H1 (cell line): ENCODE measurements around the gene TADA3. TPM values are rescaled to one million over a fixed set of nuclear protein-coding genes. Genes with fewer than 3 reads are reported as not detected.

Source experiments
- CTCF ChIA-PET: fragments of 300-600 bp; sonication (Branson Sonifier 250); formaldehyde crosslinking; loops from one replicate; lab custom pipeline; 2021; ENCODE audit not compliant: partially characterized antibody; lab: Charles Lee
- POLR2A ChIA-PET: fragments of 300-600 bp; sonication (Branson Sonifier 250); formaldehyde crosslinking; loops from one replicate; lab custom pipeline; 2021; ENCODE audit warnings: inconsistent platforms; ENCODE audit not compliant: partially characterized antibody; lab: Charles Lee
- DNase-seq, 2 experiments: peaks; one replicate each; pipeline versions ENCODE4 v3.0.0 to v3.0.0-alpha.2; 2010 to 2022; ENCODE audit warnings: low spot score in 2 of 2, low read depth in 1 of 2, mixed read lengths in 1 of 2
- FAIRE-seq: peaks from 2 replicates; lab custom pipeline; 2011; peaks lifted over from hg19 to GRCh38; lab: Jason Lieb, UNC
- H2AFZ ChIP-seq: 2 replicates; pipeline ENCODE4 v1.8.1; 2012; ENCODE audit warnings: low read length, inconsistent platforms
- H2AK5ac ChIP-seq: 2 replicates; pipeline ENCODE4 v1.6.1; 2013; ENCODE audit warnings: low read depth, low read length
- H2BK120ac ChIP-seq: replicated peaks from 2 replicates; pipeline ENCODE3; 2013; ENCODE audit warnings: low read depth, low read length, inconsistent platforms
- H2BK12ac ChIP-seq: 2 replicates; pipeline ENCODE4 v1.6.1; 2013; ENCODE audit warnings: low read depth, low read length
- H2BK15ac ChIP-seq: 2 replicates; pipeline ENCODE4 v1.6.1; 2013; ENCODE audit warnings: low read length
- H2BK20ac ChIP-seq: 2 replicates; pipeline ENCODE4 v1.6.1; 2013; ENCODE audit warnings: low read length
- H2BK5ac ChIP-seq: 2 replicates; pipeline ENCODE4 v1.6.1; 2013; ENCODE audit warnings: low read depth, low read length
- H3K14ac ChIP-seq: 2 replicates; pipeline ENCODE4 v1.6.1; 2013; ENCODE audit warnings: inconsistent platforms; ENCODE audit not compliant: insufficient read length
- H3K18ac ChIP-seq: 2 replicates; pipeline ENCODE4 v1.6.1; 2013; ENCODE audit warnings: low read length; ENCODE audit errors: extremely low read depth
- H3K23ac ChIP-seq: 2 replicates; pipeline ENCODE4 v1.6.1; 2013; ENCODE audit warnings: inconsistent platforms; ENCODE audit not compliant: insufficient read length
- H3K23me2 ChIP-seq: 2 replicates; pipeline ENCODE4 v1.6.1; 2013; ENCODE audit warnings: low read depth, low read length
- H3K27ac ChIP-seq: 2 replicates; pipeline ENCODE4 v1.6.1; 2011; ENCODE audit warnings: low read depth, low read length, inconsistent platforms
- H3K27me3 ChIP-seq, 4 experiments: replicated peaks in 1 of 4; 1 replicate in 1 of 4; 2 replicates in 3 of 4; pipeline versions ENCODE4 v1.6.1 to v1.8.1; 2011 to 2013; ENCODE audit warnings: low read length in 3 of 4, mild to moderate bottlenecking in 3 of 4, inconsistent platforms in 2 of 4, mixed read lengths in 2 of 4, moderate library complexity in 1 of 4; ENCODE audit not compliant: control insufficient read depth in 3 of 4, insufficient read depth in 3 of 4; ENCODE audit errors: extremely low read depth in 1 of 4
- H3K36me3 ChIP-seq, 4 experiments: 2 replicates each; pipeline versions ENCODE4 v1.6.1 to v1.8.1; 2011 to 2013; ENCODE audit warnings: mild to moderate bottlenecking in 4 of 4, low read length in 3 of 4, moderate library complexity in 2 of 4, control low read depth in 1 of 4, inconsistent platforms in 1 of 4; ENCODE audit not compliant: insufficient read depth in 4 of 4, control insufficient read depth in 2 of 4
- H3K4ac ChIP-seq: replicated peaks from 2 replicates; pipeline ENCODE3; 2013; ENCODE audit warnings: low read length, low read depth, mixed read lengths, inconsistent platforms; ENCODE audit not compliant: insufficient read length
- H3K4me1 ChIP-seq, 4 experiments: replicated peaks in 1 of 4; 1 replicate in 1 of 4; 2 replicates in 3 of 4; pipeline versions ENCODE4 v1.6.1 to v1.8.1; 2011 to 2013; ENCODE audit warnings: low read length in 3 of 4, inconsistent platforms in 2 of 4, mixed read lengths in 1 of 4; ENCODE audit not compliant: insufficient read depth in 4 of 4, control insufficient read depth in 3 of 4
- H3K4me2 ChIP-seq, 2 experiments: 2 replicates each; pipeline versions ENCODE4 v1.6.1 to v1.8.1; 2011 to 2013; ENCODE audit warnings: low read depth in 2 of 2, low read length in 2 of 2, control low read depth in 1 of 2, inconsistent platforms in 1 of 2, mild to moderate bottlenecking in 1 of 2; ENCODE audit not compliant: insufficient read depth in 1 of 2
- H3K4me3 ChIP-seq, 4 experiments: fragments of 200-600, 300-600 bp in 1 of 4; sonication (generic), shearing (Covaris generic), sonication (Bioruptor Twin) in 1 of 4; 2 replicates each; pipeline versions ENCODE4 v1.5.1 to v1.8.1; 2011 to 2016; ENCODE audit warnings: low read length in 4 of 4, low read depth in 3 of 4, control low read depth in 2 of 4, inconsistent platforms in 2 of 4, mild to moderate bottlenecking in 2 of 4, mixed read lengths in 1 of 4, moderate library complexity in 1 of 4; ENCODE audit not compliant: insufficient read depth in 2 of 4; ENCODE audit errors: extremely low read depth in 1 of 4
- H3K56ac ChIP-seq: replicated peaks from 2 replicates; pipeline ENCODE3; 2013; ENCODE audit warnings: low read depth, mild to moderate bottlenecking, mixed read lengths, low read length, inconsistent platforms; ENCODE audit not compliant: insufficient read length
- H3K79me1 ChIP-seq: 2 replicates; pipeline ENCODE4 v1.6.1; 2013; ENCODE audit warnings: low read depth, low read length, control low read depth
- H3K79me2 ChIP-seq, 2 experiments: 2 replicates each; pipeline versions ENCODE4 v1.6.1 to v1.8.1; 2012 to 2013; ENCODE audit warnings: low read length in 2 of 2, mild to moderate bottlenecking in 2 of 2, inconsistent platforms in 1 of 2; ENCODE audit not compliant: insufficient read depth in 2 of 2, control insufficient read depth in 1 of 2
- H3K9ac ChIP-seq, 4 experiments: replicated peaks in 1 of 4; 1 replicate in 1 of 4; 2 replicates in 3 of 4; pipeline versions ENCODE4 v1.6.1 to v1.8.1; 2011 to 2013; ENCODE audit warnings: low read depth in 3 of 4, low read length in 3 of 4, control low read depth in 2 of 4, mild to moderate bottlenecking in 2 of 4, moderate library complexity in 2 of 4, inconsistent platforms in 1 of 4; ENCODE audit errors: extremely low read depth in 1 of 4
- H3K9me3 ChIP-seq, 2 experiments: 2 replicates each; pipeline versions ENCODE4 v1.6.1 to v1.8.1; 2012 to 2013; ENCODE audit warnings: mild to moderate bottlenecking in 2 of 2, moderate library complexity in 2 of 2, control low read depth in 1 of 2, inconsistent platforms in 1 of 2, low read depth in 1 of 2, low read length in 1 of 2, mixed read lengths in 1 of 2; ENCODE audit not compliant: insufficient read depth in 2 of 2
- H4K20me1 ChIP-seq, 2 experiments: replicated peaks in 1 of 2; 2 replicates each; pipeline versions ENCODE3 to v1.8.1; 2011 to 2013; ENCODE audit warnings: inconsistent platforms in 2 of 2, low read length in 2 of 2, mild to moderate bottlenecking in 1 of 2; ENCODE audit not compliant: insufficient read depth in 2 of 2, control insufficient read depth in 1 of 2
- H4K5ac ChIP-seq: 2 replicates; pipeline ENCODE4 v1.6.1; 2013; ENCODE audit warnings: low read length, low read depth, mixed read lengths, inconsistent platforms; ENCODE audit not compliant: insufficient read length
- H4K8ac ChIP-seq: 2 replicates; pipeline ENCODE4 v1.8.0; 2013; ENCODE audit warnings: mild to moderate bottlenecking, moderate library complexity, low read length, inconsistent platforms; ENCODE audit not compliant: insufficient read depth; ENCODE audit errors: extremely low read depth
- H4K91ac ChIP-seq: replicated peaks from 2 replicates; pipeline ENCODE3; 2013; ENCODE audit warnings: low read length, mixed read lengths, inconsistent platforms; ENCODE audit not compliant: insufficient read length
- CHD2 ChIP-seq: IDR thresholded peaks from 2 replicates; pipeline ENCODE4 v1.6.1; 2012; ENCODE audit warnings: low read length, improper control_type of control experiment
- MAFK ChIP-seq: IDR thresholded peaks from 2 replicates; pipeline ENCODE4 v1.6.1; 2012; ENCODE audit warnings: low read depth, mild to moderate bottlenecking, improper control_type of control experiment, low read length
- WGBS, 2 experiments: shearing (Covaris generic) in 1 of 2; methylation state at CpG; one replicate each; pipeline versions ENCODE4 v1.1.6 to v1.1.7; 2013 to 2015; ENCODE audit warnings: low lambda C conversion rate in 2 of 2, mixed read lengths in 2 of 2, inconsistent platforms in 1 of 2, low coverage in 1 of 2, missing lambda C conversion rate in 1 of 2; ENCODE audit not compliant: insufficient replicate concordance in 2 of 2, insufficient coverage in 1 of 2, insufficient read length in 1 of 2; ENCODE audit errors: extremely low coverage in 1 of 2, missing lambda C conversion rate in 1 of 2; 5-methylcytosine and 5-hydroxymethylcytosine counted together
- polyA plus RNA-seq, 7 experiments: library from polyadenylated mRNA; depleted of rRNA in 3 of 7; stranded (reverse) in 5 of 7; unstranded in 2 of 7; fragments of >200 nt in 5 of 7; fragments of 200-250 nt in 2 of 7; gene quantifications; 1 replicate in 5 of 7; 2 replicates in 1 of 7; 4 replicates in 1 of 7; pipeline versions ENCODE4 v1.2.1 to v1.2.3, GENCODE V29; 2011 to 2013; ENCODE audit warnings: missing spikeins in 2 of 7, mixed read lengths in 2 of 7
- total RNA-seq: library from RNA; stranded (reverse); fragmentation: NEBNext Ultra II Directional; extraction: Animal tissue kit (Norgen Biotek cat#: 25700); gene quantifications from 2 replicates; pipeline ENCODE4 v1.2.1, GENCODE V29; 2021
- TF ChIP-seq, protein P1 (sequence below): IDR thresholded peaks from 2 replicates; pipeline ENCODE4 v1.6.1; 2012; ENCODE audit warnings: inconsistent platforms

Gene TADA3
- total and polyA plus RNA-seq, 2 of the 8 experiments (the other 6 are each of a cell fraction or from before 2014, with no cell fraction given): 43.4 to 50.3 TPM

- DNase-seq (no peak), FAIRE-seq (no peak)
- Histone ChIP-seq H2AK5ac (no peak overlapping the region), H4K5ac (no peak overlapping the region), H3K23me2 (peaks cover 6% of the 10 kb centered on the region), H3K79me2 (peaks cover 0 to 11% of the 10 kb centered on the region in 2 experiments; a peak in 2 of 4 replicates), H3K27me3 (no peaks in the 10 kb centered on the region), H3K36me3 (peaks cover 33 to 71% (median 62%) of the 10 kb centered on the region in 4 experiments), H3K4me3 (no peak overlapping the region), H3K14ac (no peak overlapping the region), H2AFZ (no peak overlapping the region), H3K9ac (no peak overlapping the region), H4K20me1 (peaks cover 0 to 2% of the 10 kb centered on the region in 2 experiments), H2BK20ac (no peak overlapping the region), H3K27ac (no peak overlapping the region), H2BK5ac (no peak overlapping the region), H2BK12ac (no peak overlapping the region), H4K8ac (no peak overlapping the region), H2BK120ac (no peak overlapping the region), H3K56ac (no peak overlapping the region), H3K23ac (no peak overlapping the region), H3K4me1 (peaks cover 0 to 9% (median 6%) of the 10 kb centered on the region in 4 experiments; a peak in 4 of 7 replicates), H3K18ac (no peak overlapping the region), H3K79me1 (peaks cover 7% of the 10 kb centered on the region), H2BK15ac (no peak overlapping the region), H3K4ac (no peak overlapping the region), H4K91ac (no peak overlapping the region), H3K4me2 (no peak overlapping the region), H3K9me3 (no peaks in the 10 kb centered on the region)
- 85% methylated on average over 2 of the region's 2 CpGs; no CpG with 5 or more reads in 1 of the 2 experiments for WGBS, 2 experiments
- ChIA-PET CTCF (interaction anchor here (0.5 to 0.7 kb wide), 2 partner anchors 38 to 243 kb away, joined by 3 read pairs; no protein-coding TSS in a partner anchor), POLR2A (interaction anchor here (1.0 to 5.4 kb wide), 6 partner anchors 8 to 24 kb away, joined by 3 to 60 read pairs (median 12); partner anchors contain the start of gene BRPF1)
- TF ChIP-seq CHD2: no peak
- TF ChIP-seq, protein P1, sequence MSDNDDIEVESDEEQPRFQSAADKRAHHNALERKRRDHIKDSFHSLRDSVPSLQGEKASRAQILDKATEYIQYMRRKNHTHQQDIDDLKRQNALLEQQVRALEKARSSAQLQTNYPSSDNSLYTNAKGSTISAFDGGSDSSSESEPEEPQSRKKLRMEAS: no peak
- TF ChIP-seq MAFK: no peak
Measured at GRCh38 chr3:9748031-9748430, 44.2 kb downstream of the TADA3 start.
